ENCODE measurements around the gene BCL7C. TPM values are rescaled to one million over a fixed set of nuclear protein-coding genes. Genes with fewer than 3 reads are reported as not detected.

BCL7C gene
- total RNA-seq, 1 experiment from 2014 or later: 45.8 TPM

DNA sequence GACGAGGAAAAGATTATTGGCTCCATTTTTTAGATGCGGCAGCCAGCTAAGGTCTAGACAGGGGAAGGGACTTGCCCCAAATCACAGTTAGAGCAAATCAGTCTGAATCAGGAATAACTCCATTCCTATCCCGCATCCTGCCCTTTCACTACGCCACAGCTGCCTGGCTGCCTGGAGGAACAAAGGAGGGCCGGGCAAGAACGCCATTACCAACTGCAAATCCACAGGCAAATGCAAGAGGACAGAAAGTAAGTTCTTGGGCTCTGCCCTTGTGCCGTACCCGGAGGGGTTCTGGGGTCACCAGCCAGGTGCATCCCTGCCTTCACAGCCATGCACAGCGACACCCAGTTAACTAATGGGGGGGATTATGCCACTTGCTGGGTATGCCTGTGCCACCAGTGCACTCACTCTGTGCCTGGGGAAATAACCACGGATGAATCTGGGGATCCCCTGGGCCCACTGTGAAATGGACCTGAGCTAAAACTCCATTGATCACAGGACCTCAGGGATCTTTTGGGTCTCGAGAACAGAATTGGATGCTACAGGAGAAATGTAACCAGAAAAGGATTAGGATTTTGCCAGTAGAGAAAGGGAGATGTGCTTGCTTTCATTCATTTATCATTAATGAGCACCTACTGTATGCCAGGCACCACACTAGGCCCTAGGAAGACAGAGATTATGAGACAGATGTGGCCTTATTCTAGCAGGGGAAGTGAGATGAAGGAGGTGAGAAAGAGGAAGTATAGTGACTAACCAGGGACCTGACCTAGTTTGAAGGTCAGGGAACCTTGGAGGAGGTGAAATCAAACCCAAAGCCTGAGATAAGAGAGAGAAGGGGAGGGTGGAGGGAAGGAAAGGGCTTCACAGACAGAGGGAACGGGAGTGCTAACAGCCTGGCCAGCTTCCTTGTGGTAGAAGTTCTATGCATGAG, 17.7 kb downstream of the BCL7C start:
- DNase-seq (ENCODE audit: low read depth, low spot score): no peak
- no peak for TF ChIP-seq CTCF (IDR thresholded peaks at IDR 0.05)
- TF ChIP-seq TCF7L2 (IDR thresholded peaks at IDR 0.05; ENCODE audit: low read depth, low read length): no peak
- TF ChIP-seq POLR2AphosphoS5 (IDR thresholded peaks at IDR 0.05; ENCODE audit: low read depth, low read length): no peak
- TF ChIP-seq, protein P1, sequence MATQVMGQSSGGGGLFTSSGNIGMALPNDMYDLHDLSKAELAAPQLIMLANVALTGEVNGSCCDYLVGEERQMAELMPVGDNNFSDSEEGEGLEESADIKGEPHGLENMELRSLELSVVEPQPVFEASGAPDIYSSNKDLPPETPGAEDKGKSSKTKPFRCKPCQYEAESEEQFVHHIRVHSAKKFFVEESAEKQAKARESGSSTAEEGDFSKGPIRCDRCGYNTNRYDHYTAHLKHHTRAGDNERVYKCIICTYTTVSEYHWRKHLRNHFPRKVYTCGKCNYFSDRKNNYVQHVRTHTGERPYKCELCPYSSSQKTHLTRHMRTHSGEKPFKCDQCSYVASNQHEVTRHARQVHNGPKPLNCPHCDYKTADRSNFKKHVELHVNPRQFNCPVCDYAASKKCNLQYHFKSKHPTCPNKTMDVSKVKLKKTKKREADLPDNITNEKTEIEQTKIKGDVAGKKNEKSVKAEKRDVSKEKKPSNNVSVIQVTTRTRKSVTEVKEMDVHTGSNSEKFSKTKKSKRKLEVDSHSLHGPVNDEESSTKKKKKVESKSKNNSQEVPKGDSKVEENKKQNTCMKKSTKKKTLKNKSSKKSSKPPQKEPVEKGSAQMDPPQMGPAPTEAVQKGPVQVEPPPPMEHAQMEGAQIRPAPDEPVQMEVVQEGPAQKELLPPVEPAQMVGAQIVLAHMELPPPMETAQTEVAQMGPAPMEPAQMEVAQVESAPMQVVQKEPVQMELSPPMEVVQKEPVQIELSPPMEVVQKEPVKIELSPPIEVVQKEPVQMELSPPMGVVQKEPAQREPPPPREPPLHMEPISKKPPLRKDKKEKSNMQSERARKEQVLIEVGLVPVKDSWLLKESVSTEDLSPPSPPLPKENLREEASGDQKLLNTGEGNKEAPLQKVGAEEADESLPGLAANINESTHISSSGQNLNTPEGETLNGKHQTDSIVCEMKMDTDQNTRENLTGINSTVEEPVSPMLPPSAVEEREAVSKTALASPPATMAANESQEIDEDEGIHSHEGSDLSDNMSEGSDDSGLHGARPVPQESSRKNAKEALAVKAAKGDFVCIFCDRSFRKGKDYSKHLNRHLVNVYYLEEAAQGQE (IDR thresholded peaks at IDR 0.05; ENCODE audit: insufficient read depth in 1 of 2, low read depth in 2 of 2, low read length in 1 of 2): no peak
- TF ChIP-seq SIN3A (IDR thresholded peaks at IDR 0.05; ENCODE audit: borderline replicate concordance, insufficient read depth, low read depth, low read length): no peak
- in situ Hi-C loops (cut with HindIII; ENCODE audit: low pct_unique_long_range_greater_than_20kb, low sequenced_read_pairs) (no loop called here), intact Hi-C loops (cut with micrococcal nuclease; ENCODE audit: unreplicated experiment) (no loop called here)
- Histone ChIP-seq H3K4me3 (ENCODE audit: low read depth in 2 of 2, low read length in 2 of 2) (peak overlapping the region; percentile 72 to 87), H3K27ac (ENCODE audit: low read length) (peak overlapping the region; percentile 95), H3K9me3 (ENCODE audit: control insufficient read depth, insufficient read depth, low read depth, low read length) (no peaks in the 10 kb centered on the region), H3K4me1 (ENCODE audit: control insufficient read depth, insufficient read depth, low read length) (peaks cover 11% of the 10 kb centered on the region), H3K27me3 (ENCODE audit: control insufficient read depth, insufficient read depth, low read length) (no peaks in the 10 kb centered on the region), H3K36me3 (ENCODE audit: control insufficient read depth, insufficient read depth, low read length) (peaks cover 5% of the 10 kb centered on the region; the same call in 1 of the 2 replicates)
- BruUV-seq (replicated peaks): TSS peak; percentile 92
- no peak for ATAC-seq
- ChIA-PET CTCF (no interaction called here), POLR2A (no interaction called here)

GRCh38 chr16:30874821-30875717, 18.8 kb downstream of the BCL7C start:
- H3K4me1 ChIP-seq (ENCODE audit: control insufficient read depth, insufficient read depth, low read length): peaks cover 11% of the 10 kb centered on the region
- BruUV-seq (replicated peaks): no TSS peak
- peak overlapping the region; percentile 95 for H3K27ac ChIP-seq (ENCODE audit: low read length)
- ATAC-seq: peak; percentile 99
- in situ Hi-C loops (cut with HindIII; ENCODE audit: low pct_unique_long_range_greater_than_20kb, low sequenced_read_pairs): no loop called here
- POLR2A ChIA-PET: interaction anchor here (0.5 to 1.1 kb wide), 2 partner anchors 17 to 60 kb away, joined by 7 to 13 read pairs; no protein-coding TSS in a partner anchor
- H3K36me3 ChIP-seq (ENCODE audit: control insufficient read depth, insufficient read depth, low read length): peaks cover 5% of the 10 kb centered on the region; the same call in 1 of the 2 replicates
- intact Hi-C loops (cut with micrococcal nuclease; ENCODE audit: unreplicated experiment): no loop called here
- H3K9me3 ChIP-seq (ENCODE audit: control insufficient read depth, insufficient read depth, low read depth, low read length): no peaks in the 10 kb centered on the region
- DNase-seq (ENCODE audit: low read depth, low spot score): peak; percentile 61
- peak; percentile 92; the same call in 1 of the 2 replicates for TF ChIP-seq SIN3A (IDR thresholded peaks at IDR 0.05; ENCODE audit: borderline replicate concordance, insufficient read depth, low read depth, low read length)
- TF ChIP-seq CTCF (IDR thresholded peaks at IDR 0.05): no peak
- peak; percentile 96 for TF ChIP-seq POLR2AphosphoS5 (IDR thresholded peaks at IDR 0.05; ENCODE audit: low read depth, low read length)
- TF ChIP-seq, protein P1 (IDR thresholded peaks at IDR 0.05; ENCODE audit: insufficient read depth in 1 of 2, low read depth in 2 of 2, low read length in 1 of 2): no peak
- TF ChIP-seq TCF7L2 (IDR thresholded peaks at IDR 0.05; ENCODE audit: low read depth, low read length): peak; percentile 42; the same call in 1 of the 2 replicates
- H3K27me3 ChIP-seq (ENCODE audit: control insufficient read depth, insufficient read depth, low read length): no peaks in the 10 kb centered on the region
- CTCF ChIA-PET: interaction anchor here (0.5 kb wide), 1 partner anchor 16 kb away, joined by 4 read pairs; no protein-coding TSS in a partner anchor
- H3K4me3 ChIP-seq (ENCODE audit: low read depth in 2 of 2, low read length in 2 of 2): peak overlapping the region; percentile 72 to 87
